Caco-2 (cell line): Measurements from ENCODE around the gene DENND2D. TPM values are rescaled to one million over a fixed set of nuclear protein-coding genes. Genes with fewer than 3 reads are reported as not detected.
A peak's percentile ranks its signal among the peaks of the same experiment; 100 is the strongest.

ENCODE experiments used
- BruUV-seq: library from RNA; stranded (reverse); fragments of 400-500 nt; replicated peaks from 2 replicates; lab custom pipeline; 2021; lab: Mats Ljungman, UMichigan
- CTCF ChIA-PET: fragments of 300-600 bp; sonication (Branson Sonifier 250); formaldehyde crosslinking; loops from one replicate; lab custom pipeline; 2022; ENCODE audit warnings: antibody characterized with exemption; lab: Charles Lee
- POLR2A ChIA-PET: fragments of 300-600 bp; sonication (Branson Sonifier 250); formaldehyde crosslinking; loops from one replicate; lab custom pipeline; 2022; ENCODE audit warnings: antibody characterized with exemption; lab: Charles Lee
- DNase-seq, 2 experiments: peaks; one replicate each; pipeline versions ENCODE4 v3.0.0 to v3.0.0-alpha.2; 2020 to 2022
- H3K27me3 ChIP-seq: replicated peaks from 2 replicates; pipeline ENCODE4 v1.6.0; 2011; ENCODE audit warnings: low read length; ENCODE audit not compliant: control insufficient read depth, insufficient read depth
- H3K36me3 ChIP-seq: 2 replicates; pipeline ENCODE4 v1.5.1; 2011; ENCODE audit warnings: low read length; ENCODE audit not compliant: control insufficient read depth, insufficient read depth
- H3K4me1 ChIP-seq: fragments of 250-450 bp; sonication (Bioruptor Pico); 2 replicates; pipeline ENCODE4 v1.5.1; 2020; ENCODE audit warnings: mild to moderate bottlenecking
- H3K4me3 ChIP-seq: 2 replicates; pipeline ENCODE4 v1.5.1; 2011; ENCODE audit warnings: low read depth, mild to moderate bottlenecking, control low read depth, low read length
- H3K9me3 ChIP-seq: fragments of 250-450 bp; sonication (Bioruptor Pico); 2 replicates; pipeline ENCODE4 v1.5.1; 2020; ENCODE audit warnings: mild to moderate bottlenecking, moderate library complexity
- H3K27ac Mint-ChIP-seq: one replicate; pipeline ENCODE4 v1.8.0; 2022; ENCODE audit warnings: mixed read lengths; ENCODE audit not compliant: unreplicated experiment
- H3K27me3 Mint-ChIP-seq: one replicate; pipeline ENCODE4 v1.8.0; 2022; ENCODE audit warnings: mixed read lengths; ENCODE audit not compliant: insufficient read depth, unreplicated experiment
- H3K36me3 Mint-ChIP-seq: one replicate; pipeline ENCODE4 v1.8.0; 2022; ENCODE audit warnings: mild to moderate bottlenecking, mixed read lengths; ENCODE audit not compliant: insufficient read depth, unreplicated experiment
- H3K4me1 Mint-ChIP-seq: one replicate; pipeline ENCODE4 v1.8.0; 2022; ENCODE audit warnings: low read depth, mixed read lengths; ENCODE audit not compliant: unreplicated experiment
- H3K4me3 Mint-ChIP-seq: one replicate; pipeline ENCODE4 v1.8.0; 2022; ENCODE audit warnings: mild to moderate bottlenecking, moderate library complexity, mixed read lengths; ENCODE audit not compliant: unreplicated experiment
- H3K9me3 Mint-ChIP-seq: one replicate; pipeline ENCODE4 v1.8.0; 2022; ENCODE audit warnings: mixed read lengths; ENCODE audit not compliant: unreplicated experiment
- CTCF ChIP-seq, 2 experiments: fragments of 200-600 bp in 1 of 2; IDR thresholded peaks; 1 replicate in 1 of 2; 2 replicates in 1 of 2; pipeline versions ENCODE4 v1.5.1 to v1.8.0; 2011 to 2022; ENCODE audit warnings: antibody characterized with exemption in 1 of 2, control low read depth in 1 of 2, inconsistent platforms in 1 of 2, low read depth in 1 of 2, low read length in 1 of 2, mild to moderate bottlenecking in 1 of 2, moderate library complexity in 1 of 2; ENCODE audit not compliant: insufficient read depth in 1 of 2, severe bottlenecking in 1 of 2, unreplicated experiment in 1 of 2
- intact Hi-C: fragments of 100-400 bp; cut with micrococcal nuclease; formaldehyde crosslinking; loops from one replicate; pipeline ENCODE4 v1.10.0; 2022; ENCODE audit not compliant: unreplicated experiment
- total RNA-seq: library from RNA; stranded (reverse); gene quantifications from 2 replicates; pipeline ENCODE4 v1.2.3, GENCODE V29; 2022

The DENND2D gene
- total RNA-seq, 1 experiment from 2014 or later = 20.4 TPM

GRCh38 chr1:111192074-111192473, 8.4 kb downstream of the DENND2D start:
- Histone ChIP-seq H3K27me3 (no peaks in the 10 kb centered on the region), H3K36me3 (peaks cover 3% of the 10 kb centered on the region; the same call in 1 of the 2 replicates), H3K4me1 (peaks cover 38% of the 10 kb centered on the region), H3K9me3 (no peaks in the 10 kb centered on the region), H3K4me3 (no peak overlapping the region)
- no peak for DNase-seq
- intact Hi-C loops = no loop called here
- POLR2A ChIA-PET = no interaction called here
- no peaks in the 10 kb centered on the region for H3K27me3 Mint-ChIP-seq
- no peaks in the 10 kb centered on the region for H3K9me3 Mint-ChIP-seq
- BruUV-seq = no TSS peak
- H3K4me1 Mint-ChIP-seq = peaks cover 26% of the 10 kb centered on the region
- no peak for TF ChIP-seq CTCF (IDR thresholded peaks at IDR 0.05; ENCODE audit: insufficient read depth in 1 of 2, low read depth in 1 of 2, low read length in 1 of 2, severe bottlenecking in 1 of 2, unreplicated experiment in 1 of 2)
- peak overlapping the region; percentile 84 for H3K27ac Mint-ChIP-seq
- peaks cover 42% of the 10 kb centered on the region for H3K36me3 Mint-ChIP-seq
- CTCF ChIA-PET = interaction anchor here (1.4 kb wide), 1 partner anchor 10 kb away, joined by 6 read pairs; no protein-coding TSS in a partner anchor
- no peak overlapping the region for H3K4me3 Mint-ChIP-seq

DNA sequence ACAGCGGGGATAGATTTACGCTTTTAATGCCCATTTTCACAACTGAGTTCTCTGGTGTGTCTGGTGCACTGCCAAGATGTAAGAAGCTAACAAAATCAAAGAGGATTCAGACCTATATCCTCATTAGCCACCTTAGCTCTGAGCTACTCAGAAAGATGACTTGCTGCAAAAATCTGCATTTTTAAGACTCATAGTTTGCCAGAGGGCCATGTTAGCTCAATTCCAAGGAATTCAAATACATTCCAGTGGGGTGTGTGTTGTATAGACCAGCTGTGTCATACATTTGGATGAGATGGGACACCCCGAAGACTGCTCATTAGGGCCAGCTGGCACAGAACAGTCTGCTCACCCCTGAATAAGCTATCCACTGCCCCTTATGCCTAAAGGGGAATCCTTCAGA, 8.9 kb downstream of the DENND2D start:
- POLR2A ChIA-PET = interaction anchor here (0.6 kb wide), 1 partner anchor 679 kb away, joined by 3 read pairs; no protein-coding TSS in a partner anchor
- CTCF ChIA-PET = interaction anchor here (1.4 kb wide), 2 partner anchors 11 to 154 kb away, joined by 5 to 6 read pairs; no protein-coding TSS in a partner anchor
- H3K9me3 ChIP-seq = no peaks in the 10 kb centered on the region
- Mint-ChIP-seq H3K27me3 (no peaks in the 10 kb centered on the region), H3K4me1 (peaks cover 26% of the 10 kb centered on the region), H3K36me3 (peaks cover 42% of the 10 kb centered on the region), H3K4me3 (no peak overlapping the region), H3K9me3 (no peaks in the 10 kb centered on the region), H3K27ac (peak overlapping the region; percentile 84)
- DNase-seq = no peak
- intact Hi-C loops = no loop called here
- BruUV-seq = no TSS peak
- no peak overlapping the region for H3K4me3 ChIP-seq
- peaks cover 38% of the 10 kb centered on the region for H3K4me1 ChIP-seq
- peaks cover 3% of the 10 kb centered on the region; the same call in 1 of the 2 replicates for H3K36me3 ChIP-seq
- no peaks in the 10 kb centered on the region for H3K27me3 ChIP-seq
- no peak for TF ChIP-seq CTCF (IDR thresholded peaks at IDR 0.05; ENCODE audit: insufficient read depth in 1 of 2, low read depth in 1 of 2, low read length in 1 of 2, severe bottlenecking in 1 of 2, unreplicated experiment in 1 of 2)

DNA sequence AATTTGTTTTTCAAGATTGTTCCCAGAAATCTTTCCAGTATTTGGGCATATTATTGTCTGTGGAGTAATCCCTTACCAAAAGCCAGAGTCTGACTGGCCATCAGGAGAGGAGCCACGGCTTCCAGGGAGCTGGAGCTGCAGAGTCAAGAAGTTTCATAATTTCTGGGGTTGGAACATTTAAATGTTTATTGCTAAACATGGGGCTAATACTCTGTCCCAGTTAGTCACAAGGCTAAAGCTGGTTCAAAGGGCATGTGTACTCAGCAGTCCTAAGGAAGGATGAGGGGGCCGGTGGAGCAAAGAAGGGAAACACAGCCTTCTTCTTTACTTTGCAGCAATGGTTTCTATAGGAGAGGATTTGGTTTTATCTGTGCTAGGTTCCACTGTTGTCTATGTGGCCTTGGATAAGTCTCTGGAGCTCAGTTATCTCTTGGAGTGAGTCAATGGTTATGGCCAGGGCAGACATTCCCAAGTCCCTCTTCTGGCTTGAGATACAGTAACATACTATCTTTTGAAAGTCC, 9.5 kb downstream of the DENND2D start:
- H3K27me3 Mint-ChIP-seq = no peaks in the 10 kb centered on the region
- Histone ChIP-seq H3K4me1 (peaks cover 38% of the 10 kb centered on the region), H3K27me3 (no peaks in the 10 kb centered on the region), H3K9me3 (no peaks in the 10 kb centered on the region), H3K4me3 (no peak overlapping the region), H3K36me3 (peaks cover 3% of the 10 kb centered on the region; the same call in 1 of the 2 replicates)
- intact Hi-C loops = no loop called here
- peak overlapping the region; percentile 58 for H3K27ac Mint-ChIP-seq
- no peak for TF ChIP-seq CTCF (IDR thresholded peaks at IDR 0.05; ENCODE audit: insufficient read depth in 1 of 2, low read depth in 1 of 2, low read length in 1 of 2, severe bottlenecking in 1 of 2, unreplicated experiment in 1 of 2)
- no peak overlapping the region for H3K4me3 Mint-ChIP-seq
- ChIA-PET POLR2A (interaction anchor here (0.6 kb wide), 1 partner anchor 679 kb away, joined by 3 read pairs; no protein-coding TSS in a partner anchor), CTCF (interaction anchor here (1.4 kb wide), 2 partner anchors 12 to 155 kb away, joined by 5 to 6 read pairs; no protein-coding TSS in a partner anchor)
- peaks cover 38% of the 10 kb centered on the region for H3K36me3 Mint-ChIP-seq
- DNase-seq = peak; percentile 53 to 61
- peaks cover 22% of the 10 kb centered on the region for H3K4me1 Mint-ChIP-seq
- no TSS peak for BruUV-seq
- H3K9me3 Mint-ChIP-seq = no peaks in the 10 kb centered on the region
